HFF-Myc (cell line): Measurements from ENCODE around the gene ESD.
A peak's percentile ranks its signal among the peaks of the same experiment; 100 is the strongest.
"Not testable (repeated sequence)": the region's sequence is repeated elsewhere in the genome, so short reads cannot be mapped to it uniquely, and the experiment has no call there.

ENCODE experiments used
- DNase-seq: peaks from one replicate; pipeline ENCODE4 v3.0.0-alpha.2; 2011; ENCODE audit warnings: low read depth; ENCODE audit errors: extremely low read depth
- H3K4me3 ChIP-seq: replicated peaks from 2 replicates; pipeline ENCODE4 v1.5.1; 2011; ENCODE audit warnings: low read depth, mild to moderate bottlenecking, control low read depth, low read length
- CTCF ChIP-seq: IDR thresholded peaks from 2 replicates; pipeline ENCODE4 v1.5.1; 2012; ENCODE audit warnings: mild to moderate bottlenecking, low read depth, low read length, control low read depth; ENCODE audit errors: missing control alignments

ESD gene

GRCh38 chr13:46812301-46812797 is 15.4 kb upstream of the ESD start:
- no peak overlapping the region for H3K4me3 ChIP-seq
- no peak for DNase-seq
- TF ChIP-seq CTCF: no peak

- TF ChIP-seq CTCF: no peak
- no peak for DNase-seq
- H3K4me3 ChIP-seq: no peak overlapping the region
These were observed 13.5 kb upstream of the ESD start for GRCh38 chr13:46810440-46810839.

- H3K4me3 ChIP-seq, DNase-seq: not testable (repeated sequence)
These were observed 8.0 kb upstream of the ESD start for GRCh38 chr13:46804921-46805320.

- H3K4me3 ChIP-seq: no peak overlapping the region
- DNase-seq: peak; percentile 57
- no peak for TF ChIP-seq CTCF
These were observed 7.4 kb upstream of the ESD start for GRCh38 chr13:46804391-46804815.

- no peak for TF ChIP-seq CTCF
- H3K4me3 ChIP-seq: no peak overlapping the region
- DNase-seq: no peak
These were observed 6.6 kb upstream of the ESD start for GRCh38 chr13:46803586-46803985.

- TF ChIP-seq CTCF: no peak
- no peak for DNase-seq
- H3K4me3 ChIP-seq: no peak overlapping the region
These were observed 4.9 kb upstream of the ESD start for GRCh38 chr13:46801858-46802257.

GRCh38 chr13:46799139-46799538 is 2.2 kb upstream of the ESD start:
- H3K4me3 ChIP-seq: no peak overlapping the region
- no peak for TF ChIP-seq CTCF
- DNase-seq: no peak
